ENCODE data around the gene SHC4. TPM values are rescaled to one million over a fixed set of nuclear protein-coding genes. Genes with fewer than 3 reads are reported as not detected.

SHC4 gene
- polyA plus RNA-seq, 1 donor (not counting 4 experiments of a cell fraction or from before 2014, with no cell fraction given): 0.94 TPM

DNA sequence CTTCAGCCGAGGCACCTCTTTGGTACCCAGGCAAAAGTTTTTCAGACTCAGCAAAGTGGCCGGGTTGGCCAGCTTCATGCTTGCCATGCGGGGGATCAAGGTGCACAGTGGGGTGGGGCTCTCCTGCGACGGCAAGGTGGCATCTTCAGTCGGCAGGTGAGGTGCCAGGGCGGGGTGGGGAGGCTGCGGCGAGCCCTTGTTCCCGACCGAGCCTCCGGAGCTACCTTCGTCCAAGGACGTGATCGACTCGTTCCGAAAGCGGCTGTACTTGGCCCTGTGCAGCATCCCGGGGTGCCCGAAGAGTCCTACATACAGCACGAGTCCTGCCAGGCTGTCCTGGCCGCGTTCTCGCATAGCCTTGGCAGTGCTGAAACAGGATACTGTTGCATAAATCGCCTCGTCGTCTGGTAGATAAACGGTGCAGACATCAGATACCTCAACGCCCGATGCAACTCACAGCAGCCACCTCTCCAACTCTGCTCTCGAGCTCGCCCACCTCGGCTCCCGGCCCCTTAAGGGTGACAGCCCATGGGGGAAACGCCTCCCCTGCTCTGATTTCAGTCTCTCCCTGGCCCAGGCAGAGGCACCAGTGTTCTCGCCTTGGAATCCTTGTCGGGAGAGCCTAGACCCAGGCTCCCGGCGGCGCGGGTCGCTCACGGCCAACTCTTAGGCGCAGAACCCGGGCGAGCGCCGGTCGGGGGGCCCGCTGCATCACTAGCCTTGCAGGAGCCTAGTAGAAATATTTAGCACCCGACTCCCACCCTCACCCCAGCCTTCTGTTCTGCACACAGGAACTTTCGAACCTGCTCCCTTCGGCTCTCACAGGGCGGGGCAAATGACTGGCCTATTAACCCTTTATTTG is 826 bp downstream of the SHC4 start:
- peak overlapping the region; percentile 93 for H3K4me2 ChIP-seq (ENCODE audit: control insufficient read depth, extremely low read depth, insufficient read depth, low read depth, low read length)
- no peaks in the 10 kb centered on the region for H3K9me1 ChIP-seq (ENCODE audit: control insufficient read depth, extremely low read depth, insufficient read depth, low read length)
- peak overlapping the region; percentile 95 for H2AFZ ChIP-seq (ENCODE audit: control insufficient read depth, low read length)
- peaks cover 14% of the 10 kb centered on the region for H3K27me3 ChIP-seq (ENCODE audit: control insufficient read depth, extremely low read depth, insufficient read depth, low read length)
- TF ChIP-seq, protein P1, sequence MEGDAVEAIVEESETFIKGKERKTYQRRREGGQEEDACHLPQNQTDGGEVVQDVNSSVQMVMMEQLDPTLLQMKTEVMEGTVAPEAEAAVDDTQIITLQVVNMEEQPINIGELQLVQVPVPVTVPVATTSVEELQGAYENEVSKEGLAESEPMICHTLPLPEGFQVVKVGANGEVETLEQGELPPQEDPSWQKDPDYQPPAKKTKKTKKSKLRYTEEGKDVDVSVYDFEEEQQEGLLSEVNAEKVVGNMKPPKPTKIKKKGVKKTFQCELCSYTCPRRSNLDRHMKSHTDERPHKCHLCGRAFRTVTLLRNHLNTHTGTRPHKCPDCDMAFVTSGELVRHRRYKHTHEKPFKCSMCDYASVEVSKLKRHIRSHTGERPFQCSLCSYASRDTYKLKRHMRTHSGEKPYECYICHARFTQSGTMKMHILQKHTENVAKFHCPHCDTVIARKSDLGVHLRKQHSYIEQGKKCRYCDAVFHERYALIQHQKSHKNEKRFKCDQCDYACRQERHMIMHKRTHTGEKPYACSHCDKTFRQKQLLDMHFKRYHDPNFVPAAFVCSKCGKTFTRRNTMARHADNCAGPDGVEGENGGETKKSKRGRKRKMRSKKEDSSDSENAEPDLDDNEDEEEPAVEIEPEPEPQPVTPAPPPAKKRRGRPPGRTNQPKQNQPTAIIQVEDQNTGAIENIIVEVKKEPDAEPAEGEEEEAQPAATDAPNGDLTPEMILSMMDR (optimal IDR thresholded peaks at IDR 0.05 in 1 of 3, IDR thresholded peaks at IDR 0.05 in 1 of 3, conservative IDR thresholded peaks at IDR 0.05 in 1 of 3; ENCODE audit: extremely low read depth in 1 of 3, insufficient read depth in 2 of 3, low read length in 3 of 3): no peak
- TF ChIP-seq EZH2 (IDR thresholded peaks at IDR 0.05; ENCODE audit: low read length): no peak
- dilution Hi-C loops (cut with MboI; ENCODE audit: extremely low pct_ligation_motif_present, low sequenced_read_pairs): no loop called here
- H3K9me3 ChIP-seq (ENCODE audit: control insufficient read depth, low read depth, low read length): no peaks in the 10 kb centered on the region
- H3K4me1 ChIP-seq (ENCODE audit: control insufficient read depth, extremely low read depth, insufficient read depth, low read length): peaks cover 40% of the 10 kb centered on the region
- peak overlapping the region; percentile 41 to 79 (median 72) for H3K4me3 ChIP-seq (ENCODE audit: control insufficient read depth in 2 of 3, extremely low read depth in 1 of 3, insufficient read depth in 2 of 3, low read depth in 1 of 3, low read length in 3 of 3)
- peak overlapping the region; percentile 61 for H3K9ac ChIP-seq (ENCODE audit: control insufficient read depth, extremely low read depth, insufficient read depth, low read length)
- FAIRE-seq (no peak), DNase-seq (ENCODE audit: low read depth, low spot score) (no peak)
- no peaks in the 10 kb centered on the region for H3K79me2 ChIP-seq (ENCODE audit: control insufficient read depth, insufficient read depth, low read length)
- no peaks in the 10 kb centered on the region for H4K20me1 ChIP-seq (ENCODE audit: control insufficient read depth, extremely low read depth, insufficient read depth, low read length)
- no peaks in the 10 kb centered on the region for H3K36me3 ChIP-seq (ENCODE audit: control insufficient read depth in 2 of 2, extremely low read depth in 1 of 2, insufficient read depth in 2 of 2, low read length in 2 of 2)
- H3K27ac ChIP-seq (ENCODE audit: control insufficient read depth, insufficient read depth, low read length): no peak overlapping the region

DNA sequence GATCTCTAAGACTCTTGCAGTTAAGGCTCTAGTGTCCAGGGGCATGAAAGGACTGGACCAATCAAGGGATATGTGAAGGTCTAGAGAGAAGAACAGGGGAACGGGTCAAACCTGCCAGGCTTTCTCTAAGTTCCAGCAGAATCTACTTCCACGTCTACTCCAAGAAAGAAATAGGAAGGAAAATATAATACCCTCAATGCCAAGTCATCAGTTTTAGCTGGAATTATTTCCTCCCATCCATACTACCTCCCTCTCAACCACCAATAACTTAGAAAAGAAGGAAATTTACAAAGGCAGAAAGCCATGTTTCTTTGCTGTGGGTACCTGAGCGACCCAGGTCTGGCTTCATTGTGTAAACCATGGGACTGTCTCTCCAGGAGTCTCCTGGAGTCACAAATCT is 7.8 kb downstream of the SHC4 start:
- dilution Hi-C loops (cut with MboI; ENCODE audit: extremely low pct_ligation_motif_present, low sequenced_read_pairs): no loop called here
- H3K79me2 ChIP-seq (ENCODE audit: control insufficient read depth, insufficient read depth, low read length): no peaks in the 10 kb centered on the region
- no peaks in the 10 kb centered on the region for H3K9me1 ChIP-seq (ENCODE audit: control insufficient read depth, extremely low read depth, insufficient read depth, low read length)
- H3K4me3 ChIP-seq (ENCODE audit: control insufficient read depth in 2 of 3, extremely low read depth in 1 of 3, insufficient read depth in 2 of 3, low read depth in 1 of 3, low read length in 3 of 3): no peak overlapping the region
- no peak overlapping the region for H3K9ac ChIP-seq (ENCODE audit: control insufficient read depth, extremely low read depth, insufficient read depth, low read length)
- TF ChIP-seq EZH2 (IDR thresholded peaks at IDR 0.05; ENCODE audit: low read length): no peak
- TF ChIP-seq, protein P1 (optimal IDR thresholded peaks at IDR 0.05 in 1 of 3, IDR thresholded peaks at IDR 0.05 in 1 of 3, conservative IDR thresholded peaks at IDR 0.05 in 1 of 3; ENCODE audit: extremely low read depth in 1 of 3, insufficient read depth in 2 of 3, low read length in 3 of 3): no peak
- H3K27me3 ChIP-seq (ENCODE audit: control insufficient read depth, extremely low read depth, insufficient read depth, low read length): peaks cover 9% of the 10 kb centered on the region
- FAIRE-seq (no peak), DNase-seq (ENCODE audit: low read depth, low spot score) (no peak)
- peaks cover 5% of the 10 kb centered on the region for H3K4me1 ChIP-seq (ENCODE audit: control insufficient read depth, extremely low read depth, insufficient read depth, low read length)
- H3K9me3 ChIP-seq (ENCODE audit: control insufficient read depth, low read depth, low read length): no peaks in the 10 kb centered on the region
- no peaks in the 10 kb centered on the region for H3K36me3 ChIP-seq (ENCODE audit: control insufficient read depth in 2 of 2, extremely low read depth in 1 of 2, insufficient read depth in 2 of 2, low read length in 2 of 2)
- H2AFZ ChIP-seq (ENCODE audit: control insufficient read depth, low read length): no peak overlapping the region
- no peak overlapping the region for H3K27ac ChIP-seq (ENCODE audit: control insufficient read depth, insufficient read depth, low read length)
- no peaks in the 10 kb centered on the region for H4K20me1 ChIP-seq (ENCODE audit: control insufficient read depth, extremely low read depth, insufficient read depth, low read length)
- no peak overlapping the region for H3K4me2 ChIP-seq (ENCODE audit: control insufficient read depth, extremely low read depth, insufficient read depth, low read depth, low read length)
